ENCODE results near the gene COL6A2. TPM values are rescaled to one million over a fixed set of nuclear protein-coding genes. Genes with fewer than 3 reads are reported as not detected.

Gene COL6A2
- total RNA-seq, 1 donor from 2014 or later = 378 TPM

GRCh38 chr21:46114963-46115362 lies 17.1 kb downstream of the COL6A2 start:
- Mint-ChIP-seq H3K36me3 (ENCODE audit: low read depth, unreplicated experiment) (peaks cover 33% of the 10 kb centered on the region), H3K4me1 (ENCODE audit: unreplicated experiment) (no peaks in the 10 kb centered on the region), H3K4me3 (ENCODE audit: unreplicated experiment) (no peak overlapping the region), H3K27me3 (ENCODE audit: unreplicated experiment) (no peaks in the 10 kb centered on the region), H3K9me3 (ENCODE audit: unreplicated experiment) (no peaks in the 10 kb centered on the region), H3K27ac (ENCODE audit: unreplicated experiment) (no peak overlapping the region)
- DNase-seq (ENCODE audit: low spot score) = no peak
- TF ChIP-seq CTCF (IDR thresholded peaks at IDR 0.05; ENCODE audit: unreplicated experiment) = no peak

DNA sequence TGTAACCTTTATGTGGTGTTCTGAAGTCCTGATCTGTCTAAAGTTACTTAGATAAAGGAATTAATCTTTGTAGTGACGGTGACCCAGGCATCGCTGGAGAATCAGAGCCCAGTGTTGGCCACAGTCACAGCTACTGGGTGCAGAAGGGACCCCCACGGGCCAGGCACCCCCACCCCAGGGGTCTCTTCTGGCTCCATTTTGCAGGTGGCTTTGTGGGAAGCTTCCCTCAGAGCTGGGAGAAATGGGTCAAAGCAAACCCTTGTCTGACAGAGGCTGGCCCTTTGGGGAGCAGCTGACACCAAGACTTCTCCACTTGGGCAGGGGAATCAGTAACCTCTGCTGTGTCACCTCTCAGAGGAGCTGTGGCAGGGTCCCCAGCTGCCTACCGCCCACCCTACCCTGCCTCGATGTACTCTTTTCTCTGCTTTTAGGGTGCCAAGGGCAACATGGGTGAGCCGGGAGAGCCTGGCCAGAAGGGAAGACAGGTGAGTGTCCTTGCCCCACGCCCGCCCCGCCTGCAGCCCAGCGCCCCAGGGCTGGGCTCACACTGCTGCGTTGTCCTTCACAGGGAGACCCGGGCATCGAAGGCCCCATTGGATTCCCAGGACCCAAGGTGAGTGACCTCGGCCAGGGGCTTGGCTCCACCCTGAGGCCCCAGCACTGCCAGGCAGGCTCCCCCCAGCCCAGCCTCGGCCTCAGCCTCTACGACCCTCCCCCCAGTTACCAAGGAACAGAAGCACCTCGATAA lies 17.7 kb downstream of the COL6A2 start:
- no peak overlapping the region for H3K27ac Mint-ChIP-seq (ENCODE audit: unreplicated experiment)
- H3K4me3 Mint-ChIP-seq (ENCODE audit: unreplicated experiment) = no peak overlapping the region
- TF ChIP-seq CTCF (IDR thresholded peaks at IDR 0.05; ENCODE audit: unreplicated experiment) = no peak
- DNase-seq (ENCODE audit: low spot score) = peak; percentile 2
- H3K4me1 Mint-ChIP-seq (ENCODE audit: unreplicated experiment) = no peaks in the 10 kb centered on the region
- H3K9me3 Mint-ChIP-seq (ENCODE audit: unreplicated experiment) = no peaks in the 10 kb centered on the region
- H3K27me3 Mint-ChIP-seq (ENCODE audit: unreplicated experiment) = no peaks in the 10 kb centered on the region
- peaks cover 33% of the 10 kb centered on the region for H3K36me3 Mint-ChIP-seq (ENCODE audit: low read depth, unreplicated experiment)

GRCh38 chr21:46116189-46116775 lies 18.4 kb downstream of the COL6A2 start:
- H3K4me1 Mint-ChIP-seq (ENCODE audit: unreplicated experiment) = no peaks in the 10 kb centered on the region
- DNase-seq (ENCODE audit: low spot score) = peak; percentile 2
- no peak for TF ChIP-seq CTCF (IDR thresholded peaks at IDR 0.05; ENCODE audit: unreplicated experiment)
- peaks cover 33% of the 10 kb centered on the region for H3K36me3 Mint-ChIP-seq (ENCODE audit: low read depth, unreplicated experiment)
- H3K4me3 Mint-ChIP-seq (ENCODE audit: unreplicated experiment) = no peak overlapping the region
- H3K9me3 Mint-ChIP-seq (ENCODE audit: unreplicated experiment) = no peaks in the 10 kb centered on the region
- no peak overlapping the region for H3K27ac Mint-ChIP-seq (ENCODE audit: unreplicated experiment)
- H3K27me3 Mint-ChIP-seq (ENCODE audit: unreplicated experiment) = no peaks in the 10 kb centered on the region

- peak; percentile 2 for DNase-seq (ENCODE audit: low spot score)
- no peak for TF ChIP-seq CTCF (IDR thresholded peaks at IDR 0.05; ENCODE audit: unreplicated experiment)
- H3K4me1 Mint-ChIP-seq (ENCODE audit: unreplicated experiment) = no peaks in the 10 kb centered on the region
- H3K27ac Mint-ChIP-seq (ENCODE audit: unreplicated experiment) = no peak overlapping the region
- H3K36me3 Mint-ChIP-seq (ENCODE audit: low read depth, unreplicated experiment) = peaks cover 34% of the 10 kb centered on the region
- peak overlapping the region; percentile 51 for H3K4me3 Mint-ChIP-seq (ENCODE audit: unreplicated experiment)
- H3K27me3 Mint-ChIP-seq (ENCODE audit: unreplicated experiment) = no peaks in the 10 kb centered on the region
- no peaks in the 10 kb centered on the region for H3K9me3 Mint-ChIP-seq (ENCODE audit: unreplicated experiment)
These were observed 19.1 kb downstream of the COL6A2 start for GRCh38 chr21:46116776-46117585.
